SU-DHL-6 (cell line): ENCODE results near the gene SVIL.

Experiments
- CTCF ChIP-seq: fragments of 200-600 bp; sonication (generic); IDR thresholded peaks from one replicate; pipeline ENCODE4 v1.5.1; 2017; ENCODE audit warnings: antibody characterized with exemption, mild to moderate bottlenecking, low read length, moderate library complexity; ENCODE audit not compliant: insufficient read depth, poor library complexity, severe bottlenecking
- EZH2phosphoT487 ChIP-seq: fragments of 200-600 bp; sonication (generic), shearing (Covaris generic); conservative IDR thresholded peaks from 2 replicates; pipeline ENCODE4 v1.6.1; 2018; ENCODE audit warnings: mild to moderate bottlenecking, antibody characterized with exemption, low read length, moderate library complexity, mixed read lengths

GRCh38 chr10:29532256-29532878 is 102.4 kb downstream of the SVIL start:
- TF ChIP-seq CTCF (no peak), EZH2phosphoT487 (no peak)
